GM18499 (cell line): Measurements from ENCODE around the gene FAM227A.
"Not testable (repeated sequence)": the region's sequence is repeated elsewhere in the genome, so short reads cannot be mapped to it uniquely, and the experiment has no call there.

Experiments
- ATAC-seq: cut with Tn5 transposase; IDR thresholded peaks from one replicate; pipeline ENCODE4 v1.9.1; 2021; ENCODE audit warnings: moderate number of reproducible peaks; ENCODE audit not compliant: insufficient read depth, unreplicated experiment

Gene FAM227A

DNA sequence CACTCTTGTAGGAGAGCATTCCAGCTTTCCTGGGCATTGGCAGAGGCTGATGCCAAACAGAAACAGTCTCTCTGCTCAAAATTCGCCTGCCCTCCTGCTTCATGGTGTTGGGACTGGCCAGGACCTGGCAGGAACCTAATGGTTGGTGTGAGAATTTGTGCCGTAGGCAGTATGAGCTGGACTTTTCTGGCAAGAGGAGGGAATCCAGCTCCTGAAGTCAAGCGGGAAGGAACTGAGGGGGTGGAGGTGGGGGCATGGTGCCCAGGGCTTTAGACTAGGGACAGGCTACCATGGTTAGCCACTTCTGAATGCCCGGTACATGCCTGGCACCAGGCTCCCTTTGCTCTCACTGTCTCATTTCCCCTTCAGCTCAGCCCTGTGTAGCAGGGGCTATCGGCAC, 18.7 kb upstream of the FAM227A start:
- no peak for ATAC-seq

DNA sequence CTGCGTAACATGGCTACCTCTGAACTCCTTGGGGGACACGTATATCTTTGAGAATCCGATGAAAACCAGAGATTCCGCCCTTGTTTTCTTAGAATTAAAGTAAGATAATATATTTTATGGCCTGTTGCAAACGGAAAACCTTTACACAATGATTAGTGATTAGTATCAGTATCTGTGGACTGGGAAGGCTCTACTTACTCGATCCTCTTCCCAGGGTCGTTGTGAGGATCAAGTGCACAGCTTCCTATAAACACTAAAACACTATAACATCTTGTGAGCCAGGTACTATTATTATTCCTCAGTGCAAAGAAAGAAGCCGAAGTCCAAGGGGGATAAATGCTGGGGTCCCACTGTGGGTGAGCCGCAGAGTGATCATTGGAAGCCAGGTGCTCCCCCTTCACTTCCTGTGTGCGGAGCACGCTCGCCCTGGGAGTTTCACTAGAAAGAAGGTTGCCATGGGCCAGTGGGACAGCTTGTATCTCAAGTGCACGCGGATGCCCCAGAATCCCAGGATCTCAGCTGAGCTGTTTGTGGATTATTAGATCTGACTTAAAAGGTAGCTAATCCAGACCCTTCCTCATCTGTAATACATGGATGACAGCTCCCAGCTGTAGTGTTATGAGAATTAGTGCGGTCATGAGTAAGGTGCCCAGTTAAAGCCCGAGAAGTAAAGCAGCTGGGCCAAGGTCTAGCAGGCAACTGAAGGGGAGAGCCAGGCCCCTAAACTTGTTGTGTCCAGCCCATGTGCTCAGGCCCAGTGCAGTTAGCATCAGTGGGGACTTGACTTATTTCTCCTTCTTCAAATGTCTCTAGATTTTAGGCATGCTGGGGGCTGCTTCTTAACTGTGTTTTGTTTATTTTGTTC, 1.1 kb upstream of the FAM227A start:
- no peak for ATAC-seq

DNA sequence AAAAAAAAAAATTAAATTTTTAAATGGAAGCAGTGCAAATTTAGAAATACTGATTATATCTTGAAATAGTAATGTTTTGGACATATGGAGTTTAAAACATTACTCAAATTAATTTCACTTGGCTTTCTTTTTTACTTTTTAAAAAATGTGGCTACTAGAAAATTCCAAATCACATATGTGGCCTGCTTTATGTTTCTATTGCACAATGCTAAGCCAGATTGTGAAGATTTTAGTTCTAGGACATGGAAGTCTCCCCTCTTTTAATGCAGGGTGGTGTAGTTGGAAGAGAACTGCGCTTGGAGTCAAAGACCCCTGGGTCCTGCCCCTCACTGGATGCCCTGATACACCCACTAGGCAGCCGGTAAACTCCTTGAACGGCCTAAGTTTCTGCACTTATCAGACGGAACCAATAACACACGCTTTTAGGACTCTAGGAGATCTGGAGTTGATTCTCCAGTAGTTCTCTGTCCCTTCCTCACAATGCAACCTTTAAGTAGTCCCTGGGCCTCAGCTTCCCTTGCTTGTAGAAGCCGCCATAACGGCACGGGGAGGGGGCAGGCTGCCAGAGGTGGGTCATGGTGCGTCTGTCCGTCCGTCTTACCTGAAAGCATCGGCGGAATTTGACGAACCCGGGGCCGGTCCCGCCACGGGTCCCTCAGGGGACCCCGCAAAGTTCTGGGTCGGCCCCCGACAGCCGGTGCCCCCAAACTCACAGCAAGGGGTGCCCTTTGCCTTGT, 505 bp downstream of the FAM227A start:
- ATAC-seq: no peak

DNA sequence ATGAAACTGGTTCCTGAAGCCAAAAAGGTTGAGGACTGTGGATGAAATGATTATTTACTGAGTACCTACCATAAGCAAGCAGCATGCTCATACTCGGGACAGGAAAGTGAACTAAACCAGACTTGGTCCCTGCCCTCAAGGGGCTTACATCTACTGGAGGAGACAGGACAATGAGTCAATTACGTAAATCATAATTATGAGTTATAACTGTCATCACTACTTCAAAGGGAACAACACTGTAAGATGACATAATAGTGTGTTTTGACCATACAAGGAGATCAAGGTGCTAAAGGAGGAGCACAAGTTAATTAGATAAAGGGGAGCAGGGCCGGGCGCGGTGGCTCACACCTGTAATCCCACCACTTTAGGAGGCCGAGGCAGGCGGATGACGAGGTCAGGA, 2.5 kb downstream of the FAM227A start:
- no peak for ATAC-seq

DNA sequence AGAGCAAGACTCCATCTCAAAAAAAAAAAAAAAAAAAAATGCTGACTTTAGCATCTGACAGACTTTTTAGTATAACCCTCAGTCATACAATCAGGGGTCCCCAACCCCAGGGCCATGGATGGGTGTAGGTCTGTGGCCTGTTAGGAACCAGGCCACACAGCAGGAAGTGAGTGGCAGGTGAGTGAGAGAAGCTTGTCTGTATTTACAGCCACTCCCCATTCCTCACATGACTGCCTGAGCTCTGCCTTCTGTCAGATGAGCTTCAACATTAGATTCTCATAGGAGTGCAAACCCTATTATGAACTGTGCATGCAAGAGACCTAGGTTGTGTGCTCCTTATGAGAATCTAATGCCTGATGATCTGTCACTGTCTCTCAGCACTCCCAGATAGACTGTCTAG, 3.3 kb downstream of the FAM227A start:
- ATAC-seq: no peak

DNA sequence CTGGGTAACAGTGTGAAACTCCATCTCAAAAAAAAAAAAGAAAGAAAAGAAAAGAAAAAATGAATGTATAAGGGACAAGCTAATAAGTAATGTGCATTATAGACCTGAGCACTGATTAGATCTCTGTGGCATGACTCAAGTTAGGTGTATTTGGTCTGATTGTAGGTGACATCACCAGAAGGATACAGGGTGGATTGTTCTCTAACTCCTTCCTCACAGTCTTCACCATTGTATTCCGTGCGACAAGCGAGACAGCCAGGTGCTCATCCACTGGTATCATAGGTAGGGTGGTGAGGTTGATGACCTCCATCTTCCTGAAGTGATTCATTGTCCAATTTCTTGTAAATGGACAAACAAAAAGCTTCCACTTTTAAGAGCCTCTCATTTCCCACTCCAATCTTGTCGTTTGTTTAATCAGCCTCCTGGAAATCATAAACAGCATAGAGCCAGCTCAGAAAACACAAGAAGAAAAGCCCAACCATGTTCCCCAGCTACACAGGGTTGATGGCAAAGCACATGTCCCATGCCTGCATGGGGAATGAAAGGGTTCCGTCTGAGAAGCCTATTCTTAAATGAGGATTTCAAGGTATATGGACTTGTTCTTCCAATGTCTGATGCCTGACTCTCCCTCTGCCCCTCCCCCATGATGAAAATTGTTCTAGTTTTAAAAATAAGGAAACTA, 6.2 kb downstream of the FAM227A start:
- no peak for ATAC-seq

DNA sequence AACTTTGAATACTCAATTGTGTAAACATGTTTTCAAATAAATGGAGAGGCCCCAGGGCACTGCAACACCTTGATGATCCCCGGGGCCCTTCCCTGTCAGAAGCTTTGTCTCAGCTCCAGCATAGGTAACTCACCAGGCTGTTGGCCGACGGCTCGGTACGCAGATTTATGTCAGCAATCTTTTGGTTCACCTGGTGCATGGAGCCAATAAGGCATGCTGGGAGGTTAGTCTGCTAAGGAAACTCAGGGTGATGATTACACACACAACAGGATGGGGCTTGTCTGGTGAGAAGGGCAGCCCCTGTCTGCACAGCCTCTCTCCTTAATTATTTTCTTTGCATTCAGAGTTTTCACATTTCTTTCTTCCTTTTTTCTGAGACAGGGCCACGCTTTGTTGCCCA, 10.8 kb downstream of the FAM227A start:
- no peak for ATAC-seq

DNA sequence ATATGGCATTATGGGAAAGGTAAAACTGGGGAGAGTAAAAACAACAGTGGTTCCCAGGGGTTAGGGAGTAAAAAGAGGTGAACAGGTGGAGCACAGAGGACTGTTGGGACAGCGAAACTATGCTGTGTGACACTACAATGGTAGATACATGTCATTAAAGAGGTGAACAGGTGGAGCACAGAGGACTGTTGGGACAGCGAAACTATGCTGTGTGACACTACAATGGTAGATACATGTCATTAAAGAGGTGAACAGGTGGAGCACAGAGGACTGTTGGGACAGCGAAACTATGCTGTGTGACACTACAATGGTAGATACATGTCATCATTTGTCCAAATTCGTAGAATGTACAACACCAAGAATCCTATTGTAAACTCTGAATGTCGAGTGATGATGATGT, 11.9 kb downstream of the FAM227A start:
- ATAC-seq: not testable (repeated sequence)

DNA sequence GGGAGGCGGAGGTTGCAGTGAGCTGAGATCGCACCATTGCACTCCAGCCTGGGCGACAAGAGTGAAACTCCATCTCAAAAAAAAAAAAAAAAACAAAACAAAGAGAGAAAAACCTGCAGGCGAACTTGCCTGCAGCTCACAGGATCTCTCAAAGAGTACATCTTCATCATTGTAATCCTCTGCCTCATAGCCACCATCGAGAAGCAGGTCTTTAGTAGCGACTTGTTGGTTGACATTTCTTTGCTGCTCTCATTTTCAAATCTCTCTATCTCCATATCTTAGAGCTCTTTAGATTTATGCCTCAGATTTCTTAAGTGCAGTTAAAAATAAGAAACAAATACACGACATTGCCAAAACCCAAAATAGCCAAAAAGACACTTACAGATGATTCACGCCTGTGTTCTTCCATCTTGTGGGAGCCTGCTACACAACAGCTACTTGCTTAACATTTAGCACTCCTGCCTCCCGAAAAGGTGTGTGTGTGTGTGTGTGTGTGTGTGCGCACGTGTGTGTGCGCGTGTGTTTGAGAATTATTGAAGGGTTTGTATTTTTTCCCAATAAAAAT, 14.6 kb downstream of the FAM227A start:
- no peak for ATAC-seq

DNA sequence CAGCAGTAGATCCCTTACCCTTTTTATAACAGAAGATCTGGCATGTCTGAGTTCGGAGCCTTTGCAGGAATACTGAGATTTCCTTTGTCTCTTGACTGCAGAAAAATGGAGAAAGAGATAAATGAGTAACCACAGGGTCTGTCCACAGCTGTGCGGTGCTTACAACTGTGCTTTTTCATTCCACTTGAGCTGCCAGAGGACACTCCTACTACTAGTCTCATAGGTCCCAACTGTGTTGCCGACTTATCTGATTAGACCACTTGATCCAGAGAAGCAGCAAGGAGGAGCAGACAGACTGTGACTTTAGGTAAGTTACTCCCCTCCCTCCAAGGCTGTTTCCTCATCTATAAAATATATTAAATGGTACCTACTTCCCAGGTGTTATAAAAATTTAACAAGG, 17.5 kb downstream of the FAM227A start:
- ATAC-seq: no peak

DNA sequence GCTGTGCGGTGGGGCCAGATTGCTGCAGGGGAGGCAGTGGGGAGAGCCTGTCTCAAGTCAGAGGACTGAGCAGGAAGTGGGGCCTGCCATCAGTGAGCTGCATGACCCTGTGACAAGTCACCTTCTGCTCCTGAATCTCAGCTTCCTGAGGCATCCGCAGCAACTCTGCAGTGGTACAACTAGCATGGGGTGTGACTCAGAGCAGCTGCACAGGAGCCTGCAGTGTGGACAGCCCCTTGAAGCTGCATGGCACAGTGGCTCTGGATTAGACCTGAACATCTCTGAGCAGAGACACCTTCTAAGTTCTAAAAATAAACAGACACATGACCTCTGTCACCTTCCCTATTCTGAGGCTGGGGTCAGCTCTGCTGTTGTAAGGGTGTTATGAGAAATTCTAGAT, 18.0 kb downstream of the FAM227A start:
- ATAC-seq: no peak

DNA sequence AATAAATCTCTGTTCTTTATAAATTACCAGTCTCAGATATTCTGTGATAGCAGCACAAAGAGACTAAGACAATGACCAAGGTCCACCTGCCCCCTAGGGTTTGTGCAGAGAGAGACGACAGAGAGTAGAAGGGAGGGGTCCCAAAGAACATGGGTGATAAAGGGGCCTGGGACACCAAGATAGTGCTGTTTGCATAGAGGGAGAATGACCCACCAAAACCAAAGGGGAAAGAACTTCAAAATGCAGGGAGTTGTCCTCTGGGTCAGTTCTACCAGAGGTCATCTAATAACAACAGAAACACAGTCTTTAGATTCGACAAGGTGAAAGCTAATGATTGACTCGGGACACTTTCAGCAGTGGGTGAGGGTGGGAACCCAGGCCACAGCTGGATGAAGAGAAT, 23.7 kb downstream of the FAM227A start:
- ATAC-seq: no peak

DNA sequence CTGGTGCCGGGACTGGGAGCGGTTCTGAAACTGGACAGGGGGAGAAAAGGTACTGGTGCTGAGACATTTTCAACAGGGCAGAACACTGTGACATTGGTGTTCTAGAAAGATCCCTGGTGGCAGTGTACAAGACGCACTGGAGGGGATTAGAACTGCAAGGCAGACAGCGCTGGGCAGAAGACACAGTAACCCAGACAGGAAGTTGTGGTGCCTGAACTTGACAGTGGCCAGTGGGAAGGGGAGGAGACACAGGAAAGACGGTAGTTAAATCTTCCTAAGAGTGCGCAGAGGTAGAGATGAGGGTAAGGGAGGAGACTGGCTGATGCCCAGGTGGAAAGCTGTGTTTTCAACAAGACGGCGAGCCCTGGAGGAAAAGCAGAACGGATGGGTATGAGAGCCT, 24.5 kb downstream of the FAM227A start:
- ATAC-seq: no peak

DNA sequence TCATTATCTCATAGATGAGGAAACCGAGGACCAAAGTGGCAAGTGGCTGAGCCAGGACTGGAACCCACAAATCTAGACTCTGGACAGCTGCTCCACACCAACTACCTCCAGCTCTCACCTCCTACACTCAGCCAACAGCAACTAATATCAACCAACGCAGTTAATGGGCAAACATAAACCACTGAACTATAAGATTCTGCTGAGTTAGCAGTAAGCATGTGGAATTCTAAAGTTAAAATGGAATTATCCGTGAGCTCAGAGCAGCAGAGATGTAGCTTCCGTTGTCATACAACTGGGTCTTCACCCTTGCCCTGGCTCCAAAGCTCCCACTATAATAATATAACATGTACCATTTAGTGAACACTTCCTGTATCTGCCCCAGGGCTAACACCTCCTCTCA, 27.1 kb downstream of the FAM227A start:
- ATAC-seq: no peak

DNA sequence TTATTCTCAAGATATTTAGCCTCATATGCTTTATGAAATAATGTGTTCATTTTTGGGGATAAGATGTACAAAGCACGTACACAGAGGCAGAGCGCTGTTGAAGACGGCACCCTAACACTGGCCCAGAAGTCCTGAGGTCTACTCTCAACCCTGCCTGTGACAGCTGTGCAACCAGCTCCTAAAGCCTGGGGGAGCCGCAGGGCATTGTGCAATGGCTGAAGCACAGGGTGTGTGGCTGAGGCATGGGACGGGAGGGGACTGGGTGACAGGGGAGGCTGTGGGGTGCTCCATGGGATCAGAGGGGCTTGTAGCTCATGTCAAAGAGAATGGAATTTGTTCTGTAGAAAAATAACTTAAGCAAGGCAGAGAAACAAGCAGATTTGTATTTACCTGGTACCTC, 27.7 kb downstream of the FAM227A start:
- no peak for ATAC-seq

DNA sequence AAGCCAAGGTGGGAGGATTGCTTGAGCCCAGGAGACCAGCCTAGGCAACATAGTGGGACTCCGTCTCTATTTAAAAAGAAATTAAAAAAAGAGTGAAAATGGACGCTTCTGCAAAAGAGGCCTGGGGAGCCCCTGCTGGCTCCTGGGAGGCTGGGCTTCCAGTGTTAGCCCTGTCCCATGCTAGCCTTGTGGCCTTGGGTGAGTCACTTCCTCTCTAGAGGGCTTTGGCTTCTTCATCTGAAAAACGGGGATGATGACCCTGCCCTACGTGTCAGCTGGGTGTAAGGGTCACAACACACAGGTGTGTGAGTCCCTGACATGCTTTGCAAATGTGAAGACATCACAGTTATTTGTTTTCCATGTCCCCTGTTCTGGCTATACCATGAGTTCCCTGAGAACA, 32.8 kb downstream of the FAM227A start:
- ATAC-seq: no peak

DNA sequence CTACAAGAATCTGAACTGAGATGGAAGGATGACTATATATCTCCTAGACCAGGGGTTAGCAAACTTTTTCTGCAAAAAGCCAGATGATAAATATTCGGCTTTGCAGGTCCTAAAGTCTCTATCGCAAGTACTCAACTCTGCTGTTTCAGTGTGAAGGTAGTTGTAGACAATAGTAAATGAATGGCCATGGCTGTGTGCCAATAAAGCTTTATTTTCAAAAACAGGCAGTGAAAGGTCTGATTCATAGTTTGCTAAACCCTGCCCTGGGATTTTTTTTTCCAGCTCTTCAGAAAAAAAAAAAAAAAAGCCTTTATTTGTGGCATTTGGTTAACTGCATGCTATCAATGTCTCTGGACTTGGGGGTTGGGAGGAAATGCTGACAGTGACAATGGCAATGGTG, 37.5 kb downstream of the FAM227A start:
- ATAC-seq: no peak

DNA sequence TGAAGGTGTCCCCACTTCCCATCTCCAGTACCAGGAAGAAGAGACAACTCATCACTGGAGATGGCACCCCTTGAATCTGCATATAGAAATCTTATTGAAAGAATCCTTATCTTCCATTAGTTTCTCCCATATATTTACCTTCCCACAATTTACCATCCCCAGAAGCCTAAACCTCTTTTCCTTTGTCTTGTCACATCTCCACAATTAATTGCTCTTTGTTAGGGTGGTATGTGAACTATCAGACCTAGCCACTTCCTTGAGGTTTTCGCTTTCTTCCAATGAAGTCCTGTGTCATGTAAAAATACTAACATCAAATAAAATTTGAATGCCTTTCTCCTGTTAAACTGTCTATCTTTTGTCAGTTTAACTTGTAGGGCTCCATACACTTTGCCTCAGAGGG, 37.9 kb downstream of the FAM227A start:
- ATAC-seq: no peak

DNA sequence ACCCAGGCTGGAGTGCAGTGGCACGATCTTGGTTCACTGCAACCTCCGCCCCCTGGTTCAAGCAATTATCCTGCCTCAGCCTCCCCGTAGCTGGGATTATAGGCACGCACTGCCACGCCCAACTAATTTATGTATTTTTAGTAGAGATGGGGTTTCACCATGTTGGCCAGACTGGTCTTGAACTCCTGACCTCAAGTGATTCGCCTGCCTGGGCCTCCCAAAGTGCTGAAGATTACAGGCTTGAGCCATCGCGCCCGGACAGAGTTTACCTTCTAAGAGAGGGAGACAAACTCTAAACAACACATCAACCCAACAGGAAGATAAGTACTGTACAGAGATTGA, 41.2 kb downstream of the FAM227A start:
- ATAC-seq: not testable (repeated sequence)

DNA sequence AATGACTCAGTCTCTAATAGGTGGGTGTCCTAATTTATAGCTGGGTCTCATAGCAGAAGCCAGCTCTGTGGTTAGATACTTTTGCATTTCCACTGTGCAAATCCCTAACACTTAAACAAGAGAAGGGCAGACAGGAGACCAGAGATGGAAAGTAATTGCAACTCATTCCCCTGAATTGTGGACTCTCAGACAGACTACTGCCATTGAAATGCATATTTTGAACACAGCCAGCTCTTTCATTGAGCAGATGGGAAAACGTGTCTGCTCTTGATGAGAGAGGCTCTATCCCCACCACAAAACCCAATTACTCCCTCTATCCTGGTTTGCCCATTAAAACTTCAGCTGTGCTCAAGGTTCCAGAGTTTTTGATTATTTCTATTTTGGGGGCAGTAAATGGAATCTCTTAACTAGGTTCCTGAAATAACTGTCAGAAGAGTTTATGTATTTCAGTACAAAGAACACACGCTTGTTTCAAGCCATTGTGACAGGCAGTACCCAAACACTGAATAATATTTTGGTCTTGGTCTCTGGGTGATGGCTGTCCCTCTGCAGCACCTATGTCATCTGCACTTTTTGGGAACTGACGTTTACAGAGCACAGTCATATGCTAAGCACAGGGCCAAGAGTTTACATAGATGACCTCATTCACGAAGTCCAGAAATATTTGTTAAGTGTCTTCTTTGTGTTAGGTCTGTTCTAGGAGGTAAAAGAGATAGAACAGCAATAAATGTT, 41.7 kb downstream of the FAM227A start:
- no peak for ATAC-seq
